A549 (cell line): ENCODE measurements around the gene FLNB. TPM values are rescaled to one million over a fixed set of nuclear protein-coding genes. Genes with fewer than 3 reads are reported as not detected.

Experiments used
- ATAC-seq, 2 experiments: fragments of 200-7000 bp in 1 of 2; fragments of >200 bp in 1 of 2; cut with Nextera tagmentation in 1 of 2; cut with Tn5 transposase in 1 of 2; 3 replicates each; pipeline versions ENCODE4 v1.8.0 to v1.9.1; 2018 to 2020; ENCODE audit warnings: mild to moderate bottlenecking in 1 of 2, moderate library complexity in 1 of 2
- CTCF ChIA-PET: fragments of 300-600 bp; sonication (Branson Sonifier 250); formaldehyde crosslinking; extraction: SDS; loops from one replicate; lab custom pipeline; 2021; ENCODE audit warnings: antibody characterized with exemption, inconsistent platforms; lab: Yijun Ruan, JAX
- POLR2A ChIA-PET: fragments of 350-600 bp; formaldehyde crosslinking; extraction: SDS; loops from one replicate; lab custom pipeline; 2021; ENCODE audit warnings: antibody characterized with exemption, inconsistent platforms; lab: Yijun Ruan, JAX
- DNase-seq, 2 experiments: peaks; one replicate each; pipeline versions ENCODE4 v3.0.0 to v3.0.0-alpha.2; 2011 to 2016; ENCODE audit warnings: low read depth in 1 of 2, low spot score in 1 of 2
- FAIRE-seq: peaks from 2 replicates; lab custom pipeline; 2011; peaks lifted over from hg19 to GRCh38; lab: Jason Lieb, UNC
- H3K27ac ChIP-seq, 2 experiments: fragments of >200 bp; sonication (Bioruptor Twin); formaldehyde crosslinking; 3 replicates each; pipeline ENCODE4 v1.5.1; 2016 to 2017
- H3K4me1 ChIP-seq: fragments of >200 bp; sonication (Bioruptor Twin); formaldehyde crosslinking; 3 replicates; pipeline ENCODE4 v1.6.1; 2016
- H3K4me2 ChIP-seq: fragments of >200 bp; sonication (Bioruptor Twin); formaldehyde crosslinking; 3 replicates; pipeline ENCODE4 v1.6.1; 2016
- H3K4me3 ChIP-seq: fragments of >200 bp; sonication (Bioruptor Twin); formaldehyde crosslinking; 3 replicates; pipeline ENCODE4 v1.5.1; 2016
- H3K9me3 ChIP-seq: fragments of >200 bp; sonication (Bioruptor Twin); formaldehyde crosslinking; 3 replicates; pipeline ENCODE4 v1.6.1; 2016
- CBX2 ChIP-seq: fragments of 200-600 bp; sonication (generic); IDR thresholded peaks from 2 replicates; pipeline ENCODE4 v1.6.1; 2016; ENCODE audit warnings: low read depth, mild to moderate bottlenecking, borderline replicate concordance
- EHF ChIP-seq: fragments of 250-450 bp; sonication (Bioruptor Pico); IDR thresholded peaks from 2 replicates; pipeline ENCODE4 v1.5.0; 2020; ENCODE audit warnings: mild to moderate bottlenecking
- EP300 ChIP-seq, 2 experiments: fragments of >200 bp; sonication (Bioruptor Twin); formaldehyde crosslinking; IDR thresholded peaks; 2 replicates in 1 of 2; 3 replicates in 1 of 2; pipeline ENCODE4 v1.6.1; 2016 to 2017
- FOXS1 ChIP-seq: fragments of 250-450 bp; sonication (Bioruptor Pico); IDR thresholded peaks from 2 replicates; pipeline ENCODE4 v1.5.0; 2020; ENCODE audit warnings: mild to moderate bottlenecking, moderate library complexity
- GATA3 ChIP-seq: IDR thresholded peaks from 2 replicates; pipeline ENCODE4 v1.6.1; 2012; ENCODE audit warnings: borderline replicate concordance
- HDAC2 ChIP-seq: fragments of 200-600 bp; sonication (generic); IDR thresholded peaks from 2 replicates; pipeline ENCODE4 v1.6.1; 2016
- HOXA7 ChIP-seq: fragments of 250-450 bp; sonication (Bioruptor Pico); IDR thresholded peaks from 2 replicates; pipeline ENCODE4 v1.5.0; 2020; ENCODE audit warnings: mild to moderate bottlenecking, moderate library complexity
- HOXB5 ChIP-seq: fragments of 250-450 bp; sonication (Bioruptor Pico); IDR thresholded peaks from 2 replicates; pipeline ENCODE4 v1.5.0; 2020; ENCODE audit warnings: mild to moderate bottlenecking, moderate library complexity
- JUNB ChIP-seq: fragments of >200 bp; sonication (Bioruptor Twin); formaldehyde crosslinking; IDR thresholded peaks from 2 replicates; pipeline ENCODE4 v1.6.1; 2016
- KDM1A ChIP-seq: fragments of 200-600 bp; sonication (generic); IDR thresholded peaks from 2 replicates; pipeline ENCODE4 v1.6.1; 2016; ENCODE audit warnings: low read depth, mild to moderate bottlenecking
- KDM5A ChIP-seq: fragments of 200-600 bp; sonication (generic); IDR thresholded peaks from 2 replicates; pipeline ENCODE4 v1.6.1; 2016; ENCODE audit warnings: antibody characterized with exemption, mild to moderate bottlenecking
- NFE2L2 ChIP-seq: fragments of 150-350 bp; conservative IDR thresholded peaks from 2 replicates; pipeline ENCODE4 v1.6.1; 2014; ENCODE audit warnings: low read length
- PHF8 ChIP-seq: fragments of 200-600 bp; sonication (generic); IDR thresholded peaks from 2 replicates; pipeline ENCODE4 v1.6.1; 2016; ENCODE audit warnings: low read depth, mild to moderate bottlenecking, antibody characterized with exemption, moderate library complexity, borderline replicate concordance
- POLR2AphosphoS2 ChIP-seq: conservative IDR thresholded peaks from 2 replicates; pipeline ENCODE4 v1.6.1; 2012; ENCODE audit warnings: low read length, improper control_type of control experiment, inconsistent platforms
- RARB ChIP-seq: fragments of 250-450 bp; sonication (Bioruptor Pico); IDR thresholded peaks from 2 replicates; pipeline ENCODE4 v1.8.0; 2021; ENCODE audit warnings: mild to moderate bottlenecking, moderate library complexity
- RCOR1 ChIP-seq: fragments of 150-350 bp; IDR thresholded peaks from 2 replicates; pipeline ENCODE4 v1.6.1; 2014; ENCODE audit warnings: antibody characterized with exemption, low read length, low read depth
- RFX5 ChIP-seq: fragments of 450-650 bp; IDR thresholded peaks from 2 replicates; pipeline ENCODE4 v1.7.1; 2014; ENCODE audit warnings: antibody characterized with exemption, mild to moderate bottlenecking, moderate library complexity
- TP53 ChIP-seq: fragments of 250-450 bp; sonication (Bioruptor Pico); IDR thresholded peaks from 2 replicates; pipeline ENCODE4 v1.5.0; 2021; ENCODE audit warnings: mild to moderate bottlenecking, moderate library complexity
- ZC3H11A ChIP-seq: fragments of 450-650 bp; IDR thresholded peaks from 2 replicates; pipeline ENCODE4 v1.6.1; 2014; ENCODE audit warnings: antibody characterized with exemption, mild to moderate bottlenecking
- ZFP36 ChIP-seq: fragments of 450-650 bp; IDR thresholded peaks from 2 replicates; pipeline ENCODE4 v1.6.1; 2014; ENCODE audit warnings: borderline replicate concordance; ENCODE audit not compliant: partially characterized antibody
- WGBS: methylation state at CpG from one replicate; pipeline ENCODE4 v1.1.6; 2017; ENCODE audit errors: missing lambda C conversion rate; 5-methylcytosine and 5-hydroxymethylcytosine counted together
- polyA plus RNA-seq, 4 experiments: library from polyadenylated mRNA; depleted of rRNA in 3 of 4; stranded (reverse); fragments of >200 nt; fragmentation: RNase III in 1 of 4; extraction: RNeasy Plus Mini Kit Qiagen cat#74134 plus additional on column Dnase treatment in 1 of 4; gene quantifications; 2 replicates in 3 of 4; 3 replicates in 1 of 4; pipeline ENCODE4 v1.2.3, GENCODE V29; 2011 to 2017
- TF ChIP-seq, protein P1 (sequence below): fragments of 200-600 bp; sonication (generic); IDR thresholded peaks from 2 replicates; pipeline ENCODE4 v1.6.1; 2016; ENCODE audit warnings: antibody characterized with exemption, mild to moderate bottlenecking, moderate library complexity
- TF ChIP-seq, protein P2 (sequence below): fragments of >200 bp; sonication (Bioruptor Twin); formaldehyde crosslinking; IDR thresholded peaks from 3 replicates; pipeline ENCODE4 v1.5.1; 2016
- TF ChIP-seq, protein P3 (sequence below): IDR thresholded peaks from 2 replicates; pipeline ENCODE4 v1.6.1; 2012; ENCODE audit warnings: low read depth, borderline replicate concordance
- TF ChIP-seq, protein P4 (sequence below): fragments of 250-450 bp; sonication (Bioruptor Pico); IDR thresholded peaks from 2 replicates; pipeline ENCODE4 v1.5.0; 2021; ENCODE audit warnings: mild to moderate bottlenecking, moderate library complexity, borderline replicate concordance
- TF ChIP-seq, protein P5 (sequence below): fragments of >200 bp; sonication (Bioruptor Twin); formaldehyde crosslinking; IDR thresholded peaks from 2 replicates; pipeline ENCODE4 v1.6.1; 2016
- TF ChIP-seq, protein P6 (sequence below): IDR thresholded peaks from 2 replicates; pipeline ENCODE4 v1.6.1; 2012
- TF ChIP-seq, protein P7 (sequence below): fragments of 150-350 bp; IDR thresholded peaks from 2 replicates; pipeline ENCODE4 v1.6.1; 2014; ENCODE audit warnings: low read depth, mild to moderate bottlenecking, low read length
- TF ChIP-seq, protein P8 (sequence below): IDR thresholded peaks from 2 replicates; pipeline ENCODE4 v1.6.1; 2012

Gene FLNB
- polyA plus RNA-seq, 2 of the 4 experiments (the other 2 are of a cell fraction), result 235 to 439 TPM

DNA sequence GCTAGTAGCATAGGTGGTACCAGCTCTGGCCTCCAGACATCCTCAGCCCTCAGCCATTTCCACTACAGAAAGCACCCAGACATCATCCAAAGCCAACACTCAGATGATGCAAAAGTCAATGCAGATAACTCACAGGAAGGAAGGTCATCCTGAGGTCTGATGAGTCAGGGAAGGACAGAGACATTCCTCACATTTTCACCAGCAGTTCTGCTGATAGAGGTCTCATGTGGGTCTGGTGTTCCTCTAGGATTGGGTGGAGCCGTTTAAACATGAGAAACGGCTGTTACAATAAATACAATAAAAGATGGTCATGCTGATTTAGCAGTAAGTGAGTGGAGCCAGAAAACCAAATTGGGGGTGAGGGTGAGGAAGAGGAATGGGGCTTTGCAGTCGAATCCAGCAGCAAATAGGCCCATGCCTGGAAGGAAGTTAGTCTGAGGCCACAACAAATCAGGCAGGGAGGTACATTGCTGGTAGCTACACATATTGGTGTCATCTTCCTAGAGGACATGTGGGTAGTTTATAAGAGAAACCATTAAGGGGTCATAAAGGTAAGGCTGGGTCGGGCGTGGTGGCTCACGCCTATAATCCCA lies 33.3 kb upstream of the FLNB start:
- peaks cover 91% of the 10 kb centered on the region for H3K4me1 ChIP-seq
- under 1% methylated on average over 6 of the region's 6 CpGs for WGBS
- DNase-seq (peak; percentile 85 to 98), FAIRE-seq (peak; percentile 92), ATAC-seq (peak; percentile 79 to 81)
- peak overlapping the region; percentile 62 for H3K4me2 ChIP-seq
- peak overlapping the region; percentile 92 to 98 for H3K27ac ChIP-seq
- no peaks in the 10 kb centered on the region for H3K9me3 ChIP-seq
- no peak overlapping the region for H3K4me3 ChIP-seq
- POLR2A ChIA-PET, result interaction anchor here (0.5 kb wide), 1 partner anchor 778 kb away, joined by 9 read pairs; no protein-coding TSS in a partner anchor
- CTCF ChIA-PET, result interaction anchor here (0.5 to 4.3 kb wide), 8 partner anchors 10 to 86 kb away, joined by 3 to 18 read pairs (median 4); partner anchors contain the start of gene FLNB
- TF ChIP-seq, protein P1, sequence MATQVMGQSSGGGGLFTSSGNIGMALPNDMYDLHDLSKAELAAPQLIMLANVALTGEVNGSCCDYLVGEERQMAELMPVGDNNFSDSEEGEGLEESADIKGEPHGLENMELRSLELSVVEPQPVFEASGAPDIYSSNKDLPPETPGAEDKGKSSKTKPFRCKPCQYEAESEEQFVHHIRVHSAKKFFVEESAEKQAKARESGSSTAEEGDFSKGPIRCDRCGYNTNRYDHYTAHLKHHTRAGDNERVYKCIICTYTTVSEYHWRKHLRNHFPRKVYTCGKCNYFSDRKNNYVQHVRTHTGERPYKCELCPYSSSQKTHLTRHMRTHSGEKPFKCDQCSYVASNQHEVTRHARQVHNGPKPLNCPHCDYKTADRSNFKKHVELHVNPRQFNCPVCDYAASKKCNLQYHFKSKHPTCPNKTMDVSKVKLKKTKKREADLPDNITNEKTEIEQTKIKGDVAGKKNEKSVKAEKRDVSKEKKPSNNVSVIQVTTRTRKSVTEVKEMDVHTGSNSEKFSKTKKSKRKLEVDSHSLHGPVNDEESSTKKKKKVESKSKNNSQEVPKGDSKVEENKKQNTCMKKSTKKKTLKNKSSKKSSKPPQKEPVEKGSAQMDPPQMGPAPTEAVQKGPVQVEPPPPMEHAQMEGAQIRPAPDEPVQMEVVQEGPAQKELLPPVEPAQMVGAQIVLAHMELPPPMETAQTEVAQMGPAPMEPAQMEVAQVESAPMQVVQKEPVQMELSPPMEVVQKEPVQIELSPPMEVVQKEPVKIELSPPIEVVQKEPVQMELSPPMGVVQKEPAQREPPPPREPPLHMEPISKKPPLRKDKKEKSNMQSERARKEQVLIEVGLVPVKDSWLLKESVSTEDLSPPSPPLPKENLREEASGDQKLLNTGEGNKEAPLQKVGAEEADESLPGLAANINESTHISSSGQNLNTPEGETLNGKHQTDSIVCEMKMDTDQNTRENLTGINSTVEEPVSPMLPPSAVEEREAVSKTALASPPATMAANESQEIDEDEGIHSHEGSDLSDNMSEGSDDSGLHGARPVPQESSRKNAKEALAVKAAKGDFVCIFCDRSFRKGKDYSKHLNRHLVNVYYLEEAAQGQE, result no peak
- TF ChIP-seq HDAC2 (no peak), EP300 (IDR thresholded peaks at IDR 0.05) (peak; percentile 92 to 93; a peak in 4 of 5 replicates), HOXB5 (CRISPR knock-in tag) (peak; percentile 74; the same call in 1 of the 2 replicates), GATA3 (peak; percentile 95), ZFP36 (no peak), NFE2L2 (peak; percentile 71; the same call in 1 of the 2 replicates), EHF (CRISPR knock-in tag) (peak; percentile 65; the same call in 1 of the 2 replicates), KDM1A (no peak), JUNB (peak; percentile 88), PHF8 (no peak), FOXS1 (CRISPR knock-in tag) (peak; percentile 9; the same call in 1 of the 2 replicates), HOXA7 (CRISPR knock-in tag) (peak; percentile 76; the same call in 1 of the 2 replicates), ZC3H11A (no peak), KDM5A (no peak), CBX2 (no peak), RFX5 (no peak), POLR2AphosphoS2 (no peak), RCOR1 (no peak), RARB (CRISPR knock-in tag) (peak; percentile 95), TP53 (CRISPR knock-in tag) (peak; percentile 47; the same call in 1 of the 2 replicates)
- TF ChIP-seq, protein P2, sequence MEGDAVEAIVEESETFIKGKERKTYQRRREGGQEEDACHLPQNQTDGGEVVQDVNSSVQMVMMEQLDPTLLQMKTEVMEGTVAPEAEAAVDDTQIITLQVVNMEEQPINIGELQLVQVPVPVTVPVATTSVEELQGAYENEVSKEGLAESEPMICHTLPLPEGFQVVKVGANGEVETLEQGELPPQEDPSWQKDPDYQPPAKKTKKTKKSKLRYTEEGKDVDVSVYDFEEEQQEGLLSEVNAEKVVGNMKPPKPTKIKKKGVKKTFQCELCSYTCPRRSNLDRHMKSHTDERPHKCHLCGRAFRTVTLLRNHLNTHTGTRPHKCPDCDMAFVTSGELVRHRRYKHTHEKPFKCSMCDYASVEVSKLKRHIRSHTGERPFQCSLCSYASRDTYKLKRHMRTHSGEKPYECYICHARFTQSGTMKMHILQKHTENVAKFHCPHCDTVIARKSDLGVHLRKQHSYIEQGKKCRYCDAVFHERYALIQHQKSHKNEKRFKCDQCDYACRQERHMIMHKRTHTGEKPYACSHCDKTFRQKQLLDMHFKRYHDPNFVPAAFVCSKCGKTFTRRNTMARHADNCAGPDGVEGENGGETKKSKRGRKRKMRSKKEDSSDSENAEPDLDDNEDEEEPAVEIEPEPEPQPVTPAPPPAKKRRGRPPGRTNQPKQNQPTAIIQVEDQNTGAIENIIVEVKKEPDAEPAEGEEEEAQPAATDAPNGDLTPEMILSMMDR, result no peak
- TF ChIP-seq, protein P3, sequence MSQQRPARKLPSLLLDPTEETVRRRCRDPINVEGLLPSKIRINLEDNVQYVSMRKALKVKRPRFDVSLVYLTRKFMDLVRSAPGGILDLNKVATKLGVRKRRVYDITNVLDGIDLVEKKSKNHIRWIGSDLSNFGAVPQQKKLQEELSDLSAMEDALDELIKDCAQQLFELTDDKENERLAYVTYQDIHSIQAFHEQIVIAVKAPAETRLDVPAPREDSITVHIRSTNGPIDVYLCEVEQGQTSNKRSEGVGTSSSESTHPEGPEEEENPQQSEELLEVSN, result no peak
- TF ChIP-seq, protein P4, sequence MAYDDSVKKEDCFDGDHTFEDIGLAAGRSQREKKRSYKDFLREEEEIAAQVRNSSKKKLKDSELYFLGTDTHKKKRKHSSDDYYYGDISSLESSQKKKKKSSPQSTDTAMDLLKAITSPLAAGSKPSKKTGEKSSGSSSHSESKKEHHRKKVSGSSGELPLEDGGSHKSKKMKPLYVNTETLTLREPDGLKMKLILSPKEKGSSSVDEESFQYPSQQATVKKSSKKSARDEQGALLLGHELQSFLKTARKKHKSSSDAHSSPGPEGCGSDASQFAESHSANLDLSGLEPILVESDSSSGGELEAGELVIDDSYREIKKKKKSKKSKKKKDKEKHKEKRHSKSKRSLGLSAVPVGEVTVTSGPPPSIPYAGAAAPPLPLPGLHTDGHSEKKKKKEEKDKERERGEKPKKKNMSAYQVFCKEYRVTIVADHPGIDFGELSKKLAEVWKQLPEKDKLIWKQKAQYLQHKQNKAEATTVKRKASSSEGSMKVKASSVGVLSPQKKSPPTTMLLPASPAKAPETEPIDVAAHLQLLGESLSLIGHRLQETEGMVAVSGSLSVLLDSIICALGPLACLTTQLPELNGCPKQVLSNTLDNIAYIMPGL, result no peak
- TF ChIP-seq, protein P5, sequence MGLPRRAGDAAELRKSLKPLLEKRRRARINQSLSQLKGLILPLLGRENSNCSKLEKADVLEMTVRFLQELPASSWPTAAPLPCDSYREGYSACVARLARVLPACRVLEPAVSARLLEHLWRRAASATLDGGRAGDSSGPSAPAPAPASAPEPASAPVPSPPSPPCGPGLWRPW, result no peak
- TF ChIP-seq, protein P6, sequence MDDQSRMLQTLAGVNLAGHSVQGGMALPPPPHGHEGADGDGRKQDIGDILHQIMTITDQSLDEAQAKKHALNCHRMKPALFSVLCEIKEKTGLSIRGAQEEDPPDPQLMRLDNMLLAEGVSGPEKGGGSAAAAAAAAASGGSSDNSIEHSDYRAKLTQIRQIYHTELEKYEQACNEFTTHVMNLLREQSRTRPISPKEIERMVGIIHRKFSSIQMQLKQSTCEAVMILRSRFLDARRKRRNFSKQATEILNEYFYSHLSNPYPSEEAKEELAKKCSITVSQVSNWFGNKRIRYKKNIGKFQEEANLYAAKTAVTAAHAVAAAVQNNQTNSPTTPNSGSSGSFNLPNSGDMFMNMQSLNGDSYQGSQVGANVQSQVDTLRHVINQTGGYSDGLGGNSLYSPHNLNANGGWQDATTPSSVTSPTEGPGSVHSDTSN, result no peak; the same call in 1 of the 2 replicates
- TF ChIP-seq, protein P7, sequence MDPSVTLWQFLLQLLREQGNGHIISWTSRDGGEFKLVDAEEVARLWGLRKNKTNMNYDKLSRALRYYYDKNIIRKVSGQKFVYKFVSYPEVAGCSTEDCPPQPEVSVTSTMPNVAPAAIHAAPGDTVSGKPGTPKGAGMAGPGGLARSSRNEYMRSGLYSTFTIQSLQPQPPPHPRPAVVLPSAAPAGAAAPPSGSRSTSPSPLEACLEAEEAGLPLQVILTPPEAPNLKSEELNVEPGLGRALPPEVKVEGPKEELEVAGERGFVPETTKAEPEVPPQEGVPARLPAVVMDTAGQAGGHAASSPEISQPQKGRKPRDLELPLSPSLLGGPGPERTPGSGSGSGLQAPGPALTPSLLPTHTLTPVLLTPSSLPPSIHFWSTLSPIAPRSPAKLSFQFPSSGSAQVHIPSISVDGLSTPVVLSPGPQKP, result no peak
- TF ChIP-seq, protein P8, sequence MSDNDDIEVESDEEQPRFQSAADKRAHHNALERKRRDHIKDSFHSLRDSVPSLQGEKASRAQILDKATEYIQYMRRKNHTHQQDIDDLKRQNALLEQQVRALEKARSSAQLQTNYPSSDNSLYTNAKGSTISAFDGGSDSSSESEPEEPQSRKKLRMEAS, result peak; percentile 85
